ENCODE measurements around the gene THADA.
A peak's percentile ranks its signal among the peaks of the same experiment; 100 is the strongest.

Gene THADA

DNA sequence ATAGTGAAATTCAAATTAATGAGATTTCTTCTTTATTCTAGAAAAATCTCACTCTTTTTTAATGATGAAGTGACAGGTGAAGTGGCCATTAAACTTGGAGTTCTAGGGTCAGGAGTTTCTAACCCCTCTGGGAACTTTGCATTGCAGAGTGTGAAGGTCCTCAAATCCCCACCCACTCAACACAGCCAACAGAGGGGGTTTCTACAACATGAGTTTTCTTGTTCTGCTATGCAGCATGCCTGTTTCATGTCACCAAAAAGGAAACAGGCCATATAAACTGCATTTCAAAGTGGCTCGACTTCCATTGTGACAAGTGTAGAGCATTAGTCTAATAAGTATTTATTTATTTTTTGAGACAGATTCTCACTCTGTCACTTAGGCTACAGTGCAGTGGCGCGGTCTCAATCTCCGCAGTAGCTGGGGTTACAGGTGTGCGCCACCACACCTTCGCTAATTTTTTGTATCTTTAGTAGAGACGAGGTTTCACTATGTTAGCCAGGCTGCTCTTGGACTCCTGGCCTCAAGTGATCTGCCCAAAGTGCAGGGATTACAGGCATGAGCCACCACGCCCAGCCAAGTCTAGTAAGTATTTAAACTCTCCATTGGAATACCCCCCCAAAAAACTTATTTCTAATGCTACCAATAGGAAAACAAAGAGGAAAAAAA lies 223.3 kb downstream of the THADA start:
- DNase-seq = no peak

DNA sequence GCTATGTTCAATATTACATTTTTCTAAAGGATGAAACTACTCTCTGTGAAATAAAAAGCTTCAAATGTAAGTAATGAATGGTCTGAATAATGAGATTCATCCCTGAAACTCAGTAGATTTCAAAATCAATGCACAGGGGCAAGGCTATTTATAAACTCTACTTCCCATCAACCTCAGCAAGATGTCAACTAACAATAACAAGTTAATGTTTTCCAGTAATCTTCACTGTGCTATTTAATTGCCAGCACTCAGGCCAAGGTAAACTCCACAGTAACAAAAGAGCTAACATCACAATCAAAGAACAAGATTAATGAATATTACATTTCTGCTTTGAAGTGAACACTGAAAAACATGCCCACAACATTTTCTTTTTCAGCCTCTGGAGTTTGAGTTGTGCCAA lies 225.1 kb downstream of the THADA start:
- peak; percentile 50 to 81 for DNase-seq

DNA sequence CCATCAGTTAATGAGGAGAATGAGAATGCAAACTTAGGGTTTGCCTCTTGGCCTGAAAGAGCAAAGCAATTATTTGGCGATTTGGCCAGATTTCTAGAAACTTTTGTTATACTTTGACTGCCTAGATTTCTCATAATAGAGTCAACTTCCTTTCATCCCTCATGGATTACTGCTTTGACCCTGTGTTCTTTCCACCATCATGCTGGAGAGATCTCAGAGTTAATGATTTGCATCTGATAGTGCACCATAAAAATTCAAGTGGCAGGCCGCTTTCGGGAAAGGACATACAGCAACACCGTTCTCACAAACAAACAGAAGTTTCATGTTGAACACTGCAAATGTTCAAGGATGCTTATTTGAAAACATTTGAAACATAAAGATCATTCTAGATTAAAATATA lies 225.7 kb downstream of the THADA start:
- no peak for DNase-seq

DNA sequence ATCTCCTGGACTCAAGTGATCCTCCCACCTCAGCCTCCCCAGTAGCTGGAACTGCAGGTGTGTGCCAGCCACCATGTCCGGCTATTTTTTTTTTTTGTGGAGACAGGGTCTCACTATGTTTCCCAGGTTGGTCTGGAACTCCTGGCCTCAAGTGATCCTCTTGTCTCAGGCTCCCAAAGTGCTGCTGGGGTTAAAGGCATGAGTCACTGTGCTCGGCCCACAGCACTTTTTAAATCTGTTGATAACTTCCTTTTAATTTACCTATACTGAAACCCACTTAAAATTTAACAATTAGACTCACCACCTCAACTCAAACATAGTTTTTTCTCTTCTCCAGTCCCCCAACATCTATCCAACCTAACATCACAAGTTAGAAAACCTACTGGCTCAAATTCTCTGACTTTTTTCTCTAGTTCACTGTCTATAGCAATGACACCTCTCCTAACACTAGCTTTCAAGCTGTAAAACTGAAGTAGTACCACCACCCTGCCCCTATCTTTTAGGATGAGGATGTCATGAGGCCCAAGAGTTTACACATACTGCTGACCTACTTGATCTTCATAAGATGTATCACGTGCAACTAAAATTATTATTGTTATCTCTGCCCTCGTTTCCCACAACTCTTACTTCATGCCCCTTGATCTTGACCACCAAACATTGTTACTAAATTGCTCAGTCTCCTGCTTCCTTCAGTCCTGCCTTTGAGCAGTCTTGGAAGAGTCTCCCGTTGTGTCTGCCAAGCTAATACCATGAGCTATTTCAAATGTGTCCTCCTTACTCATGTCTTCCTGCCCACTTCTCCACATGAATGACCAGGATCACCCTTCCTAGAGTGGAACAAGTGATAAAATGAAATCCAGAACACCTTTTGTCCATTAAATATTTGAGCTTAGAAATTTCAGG lies 227.1 kb downstream of the THADA start:
- DNase-seq = no peak

DNA sequence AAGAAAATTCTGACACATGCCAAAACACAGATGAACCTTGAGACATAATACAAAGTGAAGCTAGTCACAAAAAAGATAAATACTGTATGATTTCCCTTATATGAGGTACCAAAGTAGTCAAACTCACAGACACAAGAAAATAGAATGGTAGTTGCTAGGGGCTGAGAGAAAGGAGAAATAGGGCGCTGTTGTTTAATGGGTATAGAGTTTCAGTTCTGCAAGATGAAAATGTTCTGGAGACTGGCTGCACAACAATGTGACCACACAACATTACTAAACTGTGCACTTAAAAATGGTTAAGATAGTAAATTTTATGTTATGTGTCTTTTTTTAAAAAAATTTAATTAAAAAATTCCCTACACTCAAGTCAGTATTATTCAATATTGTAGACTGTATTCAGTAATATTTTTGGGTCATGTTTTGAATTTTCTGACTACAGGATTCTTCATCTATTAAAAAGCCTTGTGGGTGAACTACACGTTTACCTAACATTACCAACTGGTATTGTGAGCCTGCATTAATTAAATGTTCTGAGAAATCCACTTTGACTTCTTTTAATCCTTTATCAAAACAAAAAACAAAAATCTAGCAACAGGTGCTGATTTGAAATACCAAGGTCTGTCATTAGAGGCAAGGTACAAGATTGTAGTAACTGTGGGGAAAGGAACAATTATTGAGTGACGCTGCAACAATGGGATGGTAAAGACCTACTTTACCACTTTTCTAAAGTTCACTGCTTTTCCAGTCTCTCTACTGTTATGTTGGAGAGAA lies 228.6 kb downstream of the THADA start:
- no peak for DNase-seq

DNA sequence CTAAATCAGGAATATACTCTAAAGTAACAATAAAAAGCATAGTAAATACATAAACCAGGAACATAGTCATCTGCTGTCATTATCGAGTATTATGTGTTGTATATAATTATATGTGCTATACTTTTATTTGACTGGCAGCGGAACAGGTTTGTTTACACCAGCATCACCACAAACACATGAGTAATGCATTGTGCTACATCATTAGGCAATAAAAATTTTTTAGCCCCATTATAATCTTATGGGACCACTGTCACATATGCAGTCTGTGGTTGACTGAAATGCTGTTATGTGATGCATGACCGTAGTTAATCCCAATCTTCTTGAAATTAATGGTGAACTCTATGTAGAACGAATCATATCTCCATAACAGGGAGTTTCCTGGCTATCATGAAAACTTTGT lies 232.7 kb downstream of the THADA start:
- DNase-seq = peak in 1 of 2 experiments; percentile 29

DNA sequence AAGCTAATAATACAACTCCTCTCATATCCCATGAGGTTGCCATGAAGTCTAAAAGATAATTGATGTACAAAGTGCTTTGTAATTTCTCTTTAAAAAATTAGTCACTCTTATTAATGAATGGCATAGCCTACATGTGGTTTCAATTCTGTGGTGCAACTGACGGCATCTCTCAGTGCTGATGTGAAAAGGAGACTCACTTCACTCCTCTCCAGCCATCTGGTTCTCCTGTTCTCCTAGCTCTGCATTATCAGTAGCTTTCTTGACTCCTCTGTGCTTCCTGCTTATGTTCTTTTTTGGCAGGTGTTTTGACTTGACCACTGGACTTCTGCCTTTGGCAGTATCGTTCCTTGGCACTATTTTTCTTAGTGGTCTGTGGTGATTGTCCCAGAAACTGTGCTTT lies 234.6 kb downstream of the THADA start:
- no peak for DNase-seq

DNA sequence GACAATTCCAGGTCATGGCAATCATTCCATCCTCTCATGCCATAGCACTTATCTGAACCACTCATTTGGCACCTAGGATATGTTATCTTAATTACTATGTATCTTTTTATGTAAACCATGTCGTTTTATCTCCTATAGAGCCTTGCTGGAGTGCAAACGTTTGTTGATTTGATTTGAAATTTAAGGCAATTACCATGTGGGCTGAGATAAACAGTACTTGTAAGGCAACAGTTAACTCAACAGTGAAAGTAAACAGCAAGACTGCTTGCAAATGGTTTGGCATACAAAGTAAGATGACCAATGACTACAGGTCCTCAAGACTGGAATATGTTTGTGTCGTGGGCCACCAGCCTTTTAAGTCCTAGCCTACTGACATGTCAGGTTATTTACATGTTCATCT lies 235.7 kb downstream of the THADA start:
- DNase-seq = peak; percentile 16 to 74

DNA sequence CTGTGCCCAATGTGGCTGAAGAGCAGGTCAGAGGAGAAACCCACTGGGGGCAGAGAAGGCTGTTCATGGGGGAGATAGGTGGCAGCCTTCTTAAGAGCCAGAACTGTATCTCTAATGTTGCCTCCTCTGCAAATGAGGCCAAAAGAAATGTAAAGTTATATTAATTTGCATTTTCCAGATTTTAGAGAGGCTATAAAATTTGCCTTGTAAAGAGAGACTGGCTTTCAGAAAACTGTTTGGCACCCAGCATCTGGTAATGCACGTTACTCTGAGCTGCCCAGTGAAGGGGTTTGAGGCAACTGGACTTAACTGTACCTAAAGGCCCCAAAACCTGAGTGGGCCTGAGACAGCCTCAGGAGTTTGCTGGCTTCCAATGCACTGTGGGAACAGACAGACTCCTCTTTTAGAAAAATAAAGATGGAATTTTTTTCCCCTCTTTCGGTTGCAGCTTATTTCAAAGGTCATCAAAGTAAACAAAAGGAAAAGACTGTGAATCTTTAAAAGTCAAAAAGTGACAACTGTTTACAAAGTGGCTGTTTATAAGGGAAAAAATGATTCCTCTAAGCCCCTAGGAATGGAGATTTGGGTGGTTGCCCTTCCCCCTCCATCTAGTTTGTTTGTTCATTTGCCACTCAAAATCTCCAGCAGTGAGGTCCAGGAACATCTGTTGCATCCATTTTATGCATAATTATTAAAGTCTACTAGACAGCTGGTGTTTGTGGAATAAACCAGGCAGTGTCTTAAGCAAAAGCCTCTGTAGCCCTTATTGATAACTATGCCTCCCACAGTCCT lies 237.2 kb downstream of the THADA start:
- DNase-seq = no peak

DNA sequence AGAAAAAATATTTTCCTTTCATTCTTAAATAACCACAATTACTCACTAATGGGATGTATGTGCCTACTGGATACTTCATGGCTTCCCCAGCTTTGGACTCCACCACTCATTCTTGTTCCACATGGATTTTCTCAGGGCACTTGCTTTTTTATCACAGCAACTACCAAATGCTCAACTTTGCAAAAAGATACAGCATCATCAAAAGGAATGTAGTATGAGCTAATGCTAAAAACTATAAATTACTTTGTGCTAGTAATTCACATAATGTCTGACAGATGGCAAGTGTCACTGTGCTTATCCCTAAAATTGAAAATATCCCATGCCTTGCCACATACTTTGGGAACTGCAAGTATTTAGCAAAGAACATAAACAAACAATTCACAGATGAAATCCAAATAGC lies 239.1 kb downstream of the THADA start:
- DNase-seq = no peak

DNA sequence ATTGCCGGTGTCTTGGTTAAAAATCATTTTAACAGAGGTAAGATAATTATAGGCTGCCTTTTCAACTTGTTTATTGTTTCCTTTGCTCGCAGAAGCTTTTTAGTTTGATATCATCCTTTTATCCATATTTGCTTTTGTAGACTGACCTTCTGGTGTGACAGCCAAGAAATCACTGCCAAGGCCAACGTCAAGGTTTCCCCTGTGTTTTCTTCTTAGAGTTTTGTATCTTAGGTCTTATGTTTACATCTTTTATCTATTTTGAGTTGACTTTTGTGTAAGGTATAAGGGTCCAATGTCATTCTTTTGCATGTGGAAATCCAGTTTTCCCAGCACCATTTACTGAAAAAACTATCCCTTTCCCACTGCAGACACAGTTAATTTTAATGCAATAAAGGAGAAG lies 240.4 kb downstream of the THADA start:
- peak in 1 of 2 experiments; percentile 11 for DNase-seq

DNA sequence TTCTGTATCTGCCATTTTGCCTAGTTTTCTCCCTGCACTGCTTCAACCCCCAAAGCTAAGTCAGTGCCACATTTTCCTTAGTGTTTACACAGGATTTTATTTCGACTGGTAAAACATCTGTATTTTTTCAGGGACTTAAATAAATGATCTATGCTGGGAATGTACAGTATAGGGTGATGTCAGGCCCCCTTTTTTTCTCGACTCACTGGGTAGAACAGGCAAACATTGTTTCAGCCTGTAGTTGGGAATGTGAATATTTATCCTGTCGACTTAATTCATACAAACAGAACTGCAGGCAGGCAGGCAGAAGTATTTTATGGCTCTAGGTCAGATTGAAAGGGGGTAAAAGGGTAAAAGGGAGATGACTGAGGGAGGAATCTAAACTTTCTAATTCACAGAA lies 245.9 kb downstream of the THADA start:
- DNase-seq = peak in 1 of 2 experiments; percentile 23

DNA sequence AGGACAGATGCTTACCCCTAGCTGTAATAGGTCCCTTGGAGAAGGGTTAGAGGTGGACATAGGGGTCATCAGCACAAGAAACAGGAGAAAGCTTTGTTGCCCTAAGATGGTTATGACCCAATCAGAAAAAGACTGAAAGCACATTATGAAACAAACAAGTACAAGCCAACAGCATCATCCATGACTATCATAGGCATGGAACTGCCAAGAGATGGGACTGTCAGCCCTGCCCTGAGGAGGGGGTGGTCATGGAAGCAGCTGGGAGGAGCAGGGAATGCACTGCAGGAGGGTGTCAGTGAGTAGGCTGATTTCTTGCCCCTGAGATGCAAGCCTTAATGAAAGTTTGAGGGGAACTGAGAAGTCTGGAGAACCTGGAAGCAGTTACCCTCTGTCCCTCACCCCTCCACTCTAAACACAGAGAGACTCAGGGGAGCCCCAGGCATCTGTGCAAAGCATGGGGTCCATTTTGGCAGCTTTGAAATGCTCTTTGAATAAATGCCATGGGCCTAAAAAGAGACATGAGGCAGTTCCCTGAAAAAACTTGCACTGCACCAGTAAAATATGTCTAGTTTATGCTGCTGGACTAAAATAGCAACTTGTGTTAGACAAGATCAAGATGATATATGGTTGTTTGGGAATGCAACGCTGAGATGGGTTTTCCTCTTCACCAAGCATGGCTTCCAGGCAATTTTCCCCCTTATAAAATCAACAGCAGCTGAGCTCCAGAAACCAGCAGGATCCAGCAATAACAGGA lies 246.8 kb downstream of the THADA start:
- peak in 1 of 2 experiments; percentile 16 for DNase-seq

DNA sequence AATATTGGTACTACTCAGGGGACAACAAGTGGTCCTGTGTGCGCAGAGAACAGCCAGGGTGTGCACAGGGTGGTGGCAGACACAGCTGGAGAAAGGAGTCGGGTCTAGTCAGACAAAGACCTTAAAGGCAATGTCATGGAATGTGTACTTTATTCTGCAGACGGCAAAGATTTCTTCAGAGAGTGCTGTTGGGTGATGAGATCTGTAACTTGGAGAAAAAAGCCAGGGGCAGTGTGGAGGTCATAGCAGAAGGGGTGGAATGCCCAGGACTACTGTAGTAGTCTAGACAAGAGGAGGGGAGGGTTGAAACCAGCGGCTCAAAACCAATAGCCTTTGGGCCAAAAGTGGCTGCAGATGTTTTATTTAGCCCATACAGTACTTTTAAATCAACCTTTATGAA lies 248.1 kb downstream of the THADA start:
- DNase-seq = no peak

DNA sequence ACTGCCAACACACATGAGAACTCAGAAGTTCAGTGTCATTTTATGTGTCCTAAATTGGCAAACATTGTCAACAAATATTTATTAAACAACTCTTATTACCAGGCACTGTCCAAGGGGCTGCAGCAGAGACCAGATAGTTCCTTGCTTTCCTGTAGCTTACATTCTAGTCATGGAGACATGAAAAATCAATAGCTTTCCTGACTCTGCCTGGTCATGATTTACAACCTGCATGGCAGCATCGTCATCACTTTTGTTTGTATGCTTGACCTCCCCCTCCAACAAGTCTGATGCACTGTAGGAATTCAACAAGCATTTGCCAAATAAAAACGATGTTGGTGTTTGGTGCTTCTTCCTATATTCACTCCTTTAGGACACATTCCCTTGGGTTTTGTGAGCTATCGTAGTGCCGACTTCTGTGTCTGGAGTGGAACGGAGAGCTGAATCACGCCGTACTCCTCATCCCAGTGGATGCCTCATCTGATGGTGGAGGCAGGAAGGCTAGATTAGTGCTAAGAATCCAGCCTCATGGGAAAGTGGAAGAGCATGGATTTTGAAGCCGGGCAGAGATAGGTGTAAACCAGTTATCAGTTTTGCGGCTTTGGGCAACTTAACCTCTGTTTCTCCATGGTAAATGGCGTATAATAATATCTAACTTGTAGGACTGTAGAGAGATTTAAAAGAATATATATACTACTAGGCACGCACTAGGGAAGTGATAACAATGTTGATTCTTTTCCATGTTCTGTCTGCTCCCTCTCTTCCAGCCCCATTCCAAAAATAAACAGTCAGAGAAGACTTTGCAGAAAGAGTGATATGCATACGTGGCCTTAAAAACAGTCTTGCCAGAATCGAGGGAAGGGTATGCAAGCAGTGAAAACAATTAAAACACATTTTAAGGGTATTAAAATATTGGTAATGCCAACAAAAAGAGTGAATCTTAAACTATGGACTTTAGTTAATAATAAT lies 249.0 kb downstream of the THADA start:
- DNase-seq = no peak

DNA sequence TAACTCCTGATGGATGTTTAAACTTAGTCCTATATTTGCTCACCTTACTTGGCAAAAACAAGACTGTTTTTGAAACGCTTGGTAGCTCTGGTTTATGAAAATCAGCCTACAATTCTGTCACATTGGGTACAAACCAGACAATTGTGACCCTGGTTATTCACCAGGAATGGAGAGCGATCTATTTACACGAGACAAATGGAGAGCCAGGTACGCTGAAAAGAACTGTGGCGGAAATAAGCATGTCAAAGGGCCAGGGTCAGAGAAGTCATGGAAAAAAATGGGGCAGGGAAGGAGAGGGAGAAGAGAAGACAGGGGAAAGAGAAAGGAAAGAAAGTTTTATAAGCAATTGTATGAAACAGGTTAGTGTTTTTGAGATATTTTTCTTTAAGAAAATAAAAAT lies 250.0 kb downstream of the THADA start:
- no peak for DNase-seq

DNA sequence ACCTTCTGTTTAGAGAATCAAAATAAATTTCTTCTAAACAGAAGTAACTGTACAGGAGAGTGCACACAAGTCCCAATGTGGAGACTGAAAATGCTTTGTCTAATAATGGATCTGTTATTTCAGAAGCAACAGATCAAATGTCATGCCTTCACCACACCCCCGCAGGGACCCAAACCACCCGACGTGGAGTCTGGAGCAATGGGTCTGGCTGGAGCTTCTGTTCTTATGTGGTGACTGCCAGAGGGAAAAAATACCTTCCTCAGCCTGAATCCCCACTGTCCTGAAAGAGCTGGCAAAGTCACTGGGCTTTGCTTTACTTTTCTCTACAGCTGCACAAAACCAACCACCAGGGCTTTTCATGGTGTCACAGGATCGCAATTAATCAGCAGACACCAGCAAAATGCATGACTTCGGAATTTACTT lies 250.4 kb downstream of the THADA start:
- no peak for DNase-seq

DNA sequence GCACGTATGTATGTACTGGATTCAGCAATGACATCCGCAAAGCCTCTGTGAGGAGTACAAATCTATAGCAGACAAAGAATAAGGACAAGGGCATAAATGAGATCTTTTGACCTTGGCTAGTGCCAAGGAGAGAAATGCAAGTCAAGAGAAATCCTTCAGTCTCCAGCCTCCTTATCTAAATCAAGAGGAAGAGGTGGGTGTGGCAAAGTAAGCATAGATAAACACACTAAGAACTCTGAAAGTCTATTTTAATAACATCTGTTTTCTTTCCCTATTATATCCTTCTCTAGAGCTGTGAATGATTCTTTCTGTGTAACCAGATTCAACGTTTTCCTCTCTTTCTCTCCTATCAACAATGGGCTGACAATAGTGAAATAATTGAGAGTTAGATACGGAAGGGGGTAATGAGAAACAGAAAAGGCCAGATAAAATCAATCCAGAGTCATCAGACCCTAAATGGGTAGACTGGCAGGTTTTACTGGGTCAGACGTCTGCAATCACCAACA lies 250.9 kb downstream of the THADA start:
- no peak for DNase-seq

DNA sequence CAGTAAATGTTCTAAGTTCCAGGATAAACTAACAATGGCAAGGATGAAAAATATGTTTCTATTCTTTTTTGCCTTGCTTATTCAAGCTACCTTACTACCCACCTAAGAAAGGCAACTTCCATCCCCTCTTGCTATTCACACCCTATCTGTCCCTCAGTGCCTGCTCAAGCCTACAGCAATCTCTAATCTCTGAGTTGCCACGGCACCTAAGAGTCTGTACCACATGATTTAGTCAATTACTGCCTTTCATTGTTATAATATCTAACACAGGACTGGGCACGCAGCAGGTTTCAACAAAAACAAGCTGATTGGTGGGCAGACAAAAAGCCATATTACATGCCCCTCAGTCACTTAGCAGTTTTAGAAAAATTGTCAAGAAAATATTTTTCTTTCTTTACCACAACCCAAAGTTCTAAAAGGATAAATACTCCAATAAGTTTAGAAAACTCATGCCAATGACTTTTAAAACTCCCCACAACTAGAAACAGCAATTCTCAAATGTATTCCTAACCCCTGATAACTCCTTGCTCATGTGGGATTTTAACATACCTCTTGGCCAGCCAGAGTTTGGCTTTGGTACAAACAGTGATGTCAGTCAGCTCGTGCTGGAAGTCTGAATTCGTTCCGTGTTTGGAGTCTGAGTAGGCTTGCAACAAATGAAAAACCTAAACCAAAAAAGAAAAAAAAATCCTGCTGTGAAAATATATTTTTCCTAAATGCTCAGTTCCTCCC lies 252.1 kb downstream of the THADA start:
- no peak for DNase-seq

Data from NCI-H2081 (cell line).